Gastrocnemius medialis (tissue), 4 donors: ENCODE data around the gene SFMBT1.

ENCODE experiments used
- POLR2A ChIP-seq, 2 donors: fragments of 450-650 bp; IDR thresholded peaks; one replicate each; pipeline ENCODE4 v1.6.1; 2017; ENCODE audit warnings: antibody characterized with exemption in 2 of 2, mild to moderate bottlenecking in 2 of 2, moderate library complexity in 2 of 2
- TF ChIP-seq, protein P1 (sequence below), 5 experiments: fragments of 450-650 bp in 3 of 5; fragments of 200-600 bp in 2 of 5; sonication (generic) in 2 of 5; IDR thresholded peaks in 4 of 5; conservative IDR thresholded peaks in 1 of 5; 1 replicate in 4 of 5; 2 replicates in 1 of 5; pipeline ENCODE4 v1.5.1; 2016 to 2019; ENCODE audit warnings: antibody characterized with exemption in 5 of 5, mild to moderate bottlenecking in 3 of 5, moderate library complexity in 3 of 5

DNA sequence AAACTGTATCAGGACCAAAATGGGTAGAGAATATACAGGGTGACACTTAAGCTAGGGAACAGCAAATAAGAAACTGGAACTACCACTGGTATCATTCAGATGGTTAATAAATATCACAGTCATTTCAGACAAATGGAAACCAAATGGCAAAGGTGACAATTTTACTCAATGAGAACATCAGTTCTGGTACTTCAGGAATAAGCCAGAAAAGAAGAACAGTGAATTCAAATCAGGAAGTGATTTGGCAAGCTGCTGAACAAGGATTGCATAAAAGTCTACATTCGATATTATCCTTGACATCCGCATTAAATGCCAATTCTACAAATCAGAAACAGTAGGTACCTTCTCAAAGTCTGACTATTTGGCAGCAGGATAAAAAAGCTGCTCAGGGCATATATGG, 125.0 kb downstream of the SFMBT1 start:
- TF ChIP-seq, protein P1, sequence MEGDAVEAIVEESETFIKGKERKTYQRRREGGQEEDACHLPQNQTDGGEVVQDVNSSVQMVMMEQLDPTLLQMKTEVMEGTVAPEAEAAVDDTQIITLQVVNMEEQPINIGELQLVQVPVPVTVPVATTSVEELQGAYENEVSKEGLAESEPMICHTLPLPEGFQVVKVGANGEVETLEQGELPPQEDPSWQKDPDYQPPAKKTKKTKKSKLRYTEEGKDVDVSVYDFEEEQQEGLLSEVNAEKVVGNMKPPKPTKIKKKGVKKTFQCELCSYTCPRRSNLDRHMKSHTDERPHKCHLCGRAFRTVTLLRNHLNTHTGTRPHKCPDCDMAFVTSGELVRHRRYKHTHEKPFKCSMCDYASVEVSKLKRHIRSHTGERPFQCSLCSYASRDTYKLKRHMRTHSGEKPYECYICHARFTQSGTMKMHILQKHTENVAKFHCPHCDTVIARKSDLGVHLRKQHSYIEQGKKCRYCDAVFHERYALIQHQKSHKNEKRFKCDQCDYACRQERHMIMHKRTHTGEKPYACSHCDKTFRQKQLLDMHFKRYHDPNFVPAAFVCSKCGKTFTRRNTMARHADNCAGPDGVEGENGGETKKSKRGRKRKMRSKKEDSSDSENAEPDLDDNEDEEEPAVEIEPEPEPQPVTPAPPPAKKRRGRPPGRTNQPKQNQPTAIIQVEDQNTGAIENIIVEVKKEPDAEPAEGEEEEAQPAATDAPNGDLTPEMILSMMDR (IDR thresholded peaks at IDR 0.05 in 4 of 5, conservative IDR thresholded peaks at IDR 0.05 in 1 of 5), result no peak
- TF ChIP-seq POLR2A (IDR thresholded peaks at IDR 0.05), result no peak
